ENCODE results near the gene LEKR1. TPM values are rescaled to one million over a fixed set of nuclear protein-coding genes. Genes with fewer than 3 reads are reported as not detected.

Gene LEKR1
- total RNA-seq, 2 donors from 2014 or later, result 0.99 to 1.3 TPM

DNA sequence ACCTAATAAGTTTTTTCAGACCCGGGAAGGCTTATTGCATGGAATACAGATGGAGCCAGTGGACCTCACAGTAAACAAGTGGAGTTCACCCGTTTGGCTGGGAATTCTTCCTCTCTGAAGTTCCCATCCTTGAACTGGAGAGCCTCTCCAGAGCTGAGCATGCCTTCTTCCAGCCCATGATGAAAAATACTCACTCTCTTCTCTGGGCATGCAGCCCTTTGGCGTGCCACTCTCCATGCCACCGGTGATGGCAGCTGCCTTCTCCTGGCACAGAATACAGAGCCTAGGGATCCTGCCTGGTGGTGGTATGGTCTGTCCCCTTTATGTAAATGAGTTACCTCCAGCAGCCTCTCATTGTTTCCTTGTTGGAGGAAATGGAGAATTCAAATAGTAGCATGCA, 150.8 kb downstream of the LEKR1 start:
- WGBS, 2 donors, result 94 to 97% methylated on average over 4 of the region's 4 CpGs
- Histone ChIP-seq H3K9me3 (no peaks in the 10 kb centered on the region), H3K27me3 (no peaks in the 10 kb centered on the region), H3K27ac (no peak overlapping the region), H3K4me1 (peaks cover 3% of the 10 kb centered on the region), H3K36me3 (replicated peaks in 1 of 2; ENCODE audit: insufficient read depth in 1 of 2, low read depth in 2 of 2) (no peaks in the 10 kb centered on the region), H3K4me3 (no peak overlapping the region)
- TF ChIP-seq, protein P1, sequence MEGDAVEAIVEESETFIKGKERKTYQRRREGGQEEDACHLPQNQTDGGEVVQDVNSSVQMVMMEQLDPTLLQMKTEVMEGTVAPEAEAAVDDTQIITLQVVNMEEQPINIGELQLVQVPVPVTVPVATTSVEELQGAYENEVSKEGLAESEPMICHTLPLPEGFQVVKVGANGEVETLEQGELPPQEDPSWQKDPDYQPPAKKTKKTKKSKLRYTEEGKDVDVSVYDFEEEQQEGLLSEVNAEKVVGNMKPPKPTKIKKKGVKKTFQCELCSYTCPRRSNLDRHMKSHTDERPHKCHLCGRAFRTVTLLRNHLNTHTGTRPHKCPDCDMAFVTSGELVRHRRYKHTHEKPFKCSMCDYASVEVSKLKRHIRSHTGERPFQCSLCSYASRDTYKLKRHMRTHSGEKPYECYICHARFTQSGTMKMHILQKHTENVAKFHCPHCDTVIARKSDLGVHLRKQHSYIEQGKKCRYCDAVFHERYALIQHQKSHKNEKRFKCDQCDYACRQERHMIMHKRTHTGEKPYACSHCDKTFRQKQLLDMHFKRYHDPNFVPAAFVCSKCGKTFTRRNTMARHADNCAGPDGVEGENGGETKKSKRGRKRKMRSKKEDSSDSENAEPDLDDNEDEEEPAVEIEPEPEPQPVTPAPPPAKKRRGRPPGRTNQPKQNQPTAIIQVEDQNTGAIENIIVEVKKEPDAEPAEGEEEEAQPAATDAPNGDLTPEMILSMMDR (IDR thresholded peaks at IDR 0.05), result no peak
- no peak for TF ChIP-seq POLR2A (IDR thresholded peaks at IDR 0.05)
- DNase-seq (no peak), ATAC-seq (no peak)
- intact Hi-C loops (cut with DNase I), result no loop called here

DNA sequence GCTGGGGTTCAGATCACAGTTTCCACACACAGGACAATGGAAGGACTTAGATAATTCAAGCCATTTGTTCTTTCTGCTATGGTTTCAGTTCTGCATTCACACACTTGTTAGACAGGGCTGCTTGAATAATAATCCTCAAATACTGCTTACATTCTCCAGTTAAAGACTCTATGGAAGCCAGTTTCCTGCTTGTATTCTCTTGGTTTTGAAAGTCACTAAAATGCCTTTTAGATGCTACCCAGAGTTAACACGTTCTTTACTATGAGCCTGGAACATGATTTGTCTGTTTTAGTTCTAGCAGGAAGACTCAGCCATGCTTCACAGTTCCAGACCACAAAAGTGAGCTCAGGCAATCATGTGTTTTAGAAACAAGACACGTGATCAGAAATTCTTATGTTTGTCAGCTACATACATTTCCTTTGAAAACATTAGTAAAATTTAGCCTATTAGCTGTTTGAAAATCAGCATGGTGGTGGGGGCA, 152.4 kb downstream of the LEKR1 start:
- no peak overlapping the region for H3K4me3 ChIP-seq
- 79 to 83% methylated on average over 2 of the region's 2 CpGs for WGBS, 2 donors
- ATAC-seq (no peak), DNase-seq (no peak)
- H3K9me3 ChIP-seq, result no peaks in the 10 kb centered on the region
- no peaks in the 10 kb centered on the region for H3K36me3 ChIP-seq (replicated peaks in 1 of 2; ENCODE audit: insufficient read depth in 1 of 2, low read depth in 2 of 2)
- peaks cover 3% of the 10 kb centered on the region for H3K4me1 ChIP-seq
- intact Hi-C loops (cut with DNase I), result no loop called here
- TF ChIP-seq POLR2A (IDR thresholded peaks at IDR 0.05), result no peak
- TF ChIP-seq, protein P1 (IDR thresholded peaks at IDR 0.05), result no peak
- no peak overlapping the region for H3K27ac ChIP-seq
- no peaks in the 10 kb centered on the region for H3K27me3 ChIP-seq

DNA sequence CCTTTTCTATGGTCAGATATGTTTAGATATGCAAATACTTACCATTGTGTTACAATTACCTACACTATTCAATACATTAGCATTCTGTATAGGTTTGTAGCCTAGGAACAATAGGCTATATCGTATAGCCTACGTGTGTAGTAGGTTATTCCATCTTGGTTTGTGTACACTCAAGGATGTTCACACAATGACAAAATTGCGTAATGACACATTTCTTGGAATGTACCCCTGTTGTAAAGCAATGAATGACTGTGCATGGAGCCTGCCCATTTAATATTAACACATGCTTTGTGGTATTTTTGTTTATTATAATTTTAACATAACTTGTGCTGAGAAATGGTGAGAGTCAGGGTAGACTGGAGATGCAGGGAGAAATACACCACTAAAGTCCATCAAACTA, 154.9 kb downstream of the LEKR1 start:
- no peak overlapping the region for H3K27ac ChIP-seq
- H3K9me3 ChIP-seq, result no peaks in the 10 kb centered on the region
- H3K4me3 ChIP-seq, result no peak overlapping the region
- no peaks in the 10 kb centered on the region for H3K27me3 ChIP-seq
- peaks cover 3% of the 10 kb centered on the region for H3K4me1 ChIP-seq
- no peak for DNase-seq
- intact Hi-C loops (cut with DNase I), result no loop called here
- ATAC-seq, result no peak
- H3K36me3 ChIP-seq (replicated peaks in 1 of 2; ENCODE audit: insufficient read depth in 1 of 2, low read depth in 2 of 2), result no peaks in the 10 kb centered on the region
- TF ChIP-seq POLR2A (IDR thresholded peaks at IDR 0.05), result no peak
- TF ChIP-seq, protein P1 (IDR thresholded peaks at IDR 0.05), result no peak
- 88 to 98% methylated on average over 3 of the region's 3 CpGs for WGBS, 2 donors

DNA sequence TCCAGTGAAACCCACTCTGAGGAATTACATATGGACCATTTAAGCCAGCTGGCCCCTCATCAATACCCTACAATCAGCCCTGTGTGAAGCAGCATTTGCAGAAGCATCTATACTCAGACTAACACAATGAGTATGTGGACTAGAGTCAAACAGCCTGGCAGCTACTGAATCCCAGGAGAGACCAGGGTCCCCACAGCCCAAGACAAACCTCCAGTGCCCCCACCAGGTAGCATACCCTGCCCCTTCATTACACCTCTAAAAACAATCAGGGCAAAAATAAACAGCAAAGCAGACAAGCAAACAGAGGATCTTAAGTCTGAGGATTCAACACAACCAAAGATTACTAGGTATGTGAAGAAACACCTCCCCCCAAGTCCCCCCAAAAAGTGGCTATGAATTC, 157.4 kb downstream of the LEKR1 start:
- Histone ChIP-seq H3K4me3 (no peak overlapping the region), H3K27ac (no peak overlapping the region), H3K27me3 (no peaks in the 10 kb centered on the region), H3K9me3 (no peaks in the 10 kb centered on the region), H3K36me3 (replicated peaks in 1 of 2; ENCODE audit: insufficient read depth in 1 of 2, low read depth in 2 of 2) (no peaks in the 10 kb centered on the region), H3K4me1 (peaks cover 3% of the 10 kb centered on the region)
- intact Hi-C loops (cut with DNase I), result no loop called here
- TF ChIP-seq, protein P1 (IDR thresholded peaks at IDR 0.05), result no peak
- TF ChIP-seq POLR2A (IDR thresholded peaks at IDR 0.05), result no peak
- DNase-seq (no peak), ATAC-seq (no peak)

DNA sequence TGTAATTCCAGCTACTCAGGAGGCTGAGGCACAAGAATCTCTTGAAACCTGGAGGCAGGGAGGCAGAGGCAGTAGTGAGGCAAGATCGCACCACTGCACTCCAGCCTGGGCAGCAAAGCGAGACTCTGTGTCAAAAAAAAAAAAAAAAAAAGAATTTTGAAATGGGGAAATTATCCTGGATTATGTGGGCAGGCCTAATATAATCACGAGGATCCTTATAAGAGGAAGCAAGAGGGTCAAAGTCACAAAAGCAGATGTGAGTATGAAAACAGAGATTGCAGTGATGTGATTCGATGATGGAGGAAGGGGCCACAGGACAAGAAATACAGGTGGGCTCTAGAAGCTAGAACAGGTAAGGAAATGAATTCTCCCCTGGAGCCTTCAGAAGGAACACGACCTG, 159.6 kb downstream of the LEKR1 start:
- ATAC-seq (no peak), DNase-seq (no peak)
- Histone ChIP-seq H3K27me3 (no peaks in the 10 kb centered on the region), H3K4me3 (no peak overlapping the region), H3K9me3 (no peaks in the 10 kb centered on the region), H3K27ac (no peak overlapping the region), H3K36me3 (replicated peaks in 1 of 2; ENCODE audit: insufficient read depth in 1 of 2, low read depth in 2 of 2) (no peaks in the 10 kb centered on the region), H3K4me1 (no peaks in the 10 kb centered on the region)
- intact Hi-C loops (cut with DNase I), result no loop called here
- no peak for TF ChIP-seq POLR2A (IDR thresholded peaks at IDR 0.05)
- TF ChIP-seq, protein P1 (IDR thresholded peaks at IDR 0.05), result no peak
- 80 to 86% methylated on average over 5 of the region's 5 CpGs for WGBS, 2 donors
